Measurements from ENCODE around the gene AFAP1L2.

The AFAP1L2 gene

GRCh38 chr10:114313866-114314265, 90.4 kb downstream of the AFAP1L2 start:
- DNase-seq (ENCODE audit: low spot score), result no peak
- TF ChIP-seq CTCF (conservative IDR thresholded peaks at IDR 0.05; ENCODE audit: low read depth), result no peak
- ChIA-PET CTCF (no interaction called here), POLR2A (ENCODE audit: low non-redundant PET) (no interaction called here)
- H3K27ac ChIP-seq, result 0 out of 2 replicates have a peak overlapping the region, but pooled peaks have one; percentile 5

- CTCF ChIA-PET, result interaction anchor here (0.6 to 0.7 kb wide), 2 partner anchors 16 to 564 kb away, joined by 3 to 7 read pairs; no protein-coding TSS in a partner anchor
- H3K27ac ChIP-seq, result peak overlapping the region; percentile 70
Observed at GRCh38 chr10:114313139-114313538, 91.2 kb downstream of the AFAP1L2 start.

GRCh38 chr10:114311496-114312209, 92.6 kb downstream of the AFAP1L2 start:
- no peak for TF ChIP-seq CTCF (conservative IDR thresholded peaks at IDR 0.05; ENCODE audit: low read depth)
- ChIA-PET CTCF (no interaction called here), POLR2A (ENCODE audit: low non-redundant PET) (no interaction called here)
- DNase-seq (ENCODE audit: low spot score), result no peak
- H3K27ac ChIP-seq, result no peak overlapping the region

More at GRCh38 chr10:114313139-114313538, 91.2 kb downstream of the AFAP1L2 start:
- POLR2A ChIA-PET (ENCODE audit: low non-redundant PET), result no interaction called here
- DNase-seq (ENCODE audit: low spot score), result no peak
- TF ChIP-seq CTCF (conservative IDR thresholded peaks at IDR 0.05; ENCODE audit: low read depth), result no peak

DNA sequence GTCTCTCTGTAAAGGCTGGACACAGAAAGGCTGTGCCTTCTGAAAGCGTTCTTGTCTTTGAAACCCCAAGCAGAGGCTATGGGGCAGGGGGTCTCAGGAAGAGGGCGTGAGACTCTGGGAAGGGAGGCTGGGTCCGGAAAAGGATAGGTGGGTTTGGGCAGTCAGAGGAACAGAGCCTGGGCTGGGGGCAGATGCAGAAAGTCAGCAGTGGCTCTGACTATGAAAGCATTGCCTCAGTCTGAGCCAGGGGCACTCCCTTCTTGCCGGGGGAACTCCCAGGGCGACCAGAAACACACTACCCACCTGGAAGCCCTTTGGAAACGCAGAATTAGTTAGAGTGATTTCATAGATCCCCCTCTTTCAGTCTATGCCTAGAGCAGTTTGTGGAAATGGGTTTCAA, 93.3 kb downstream of the AFAP1L2 start:
- POLR2A ChIA-PET (ENCODE audit: low non-redundant PET), result no interaction called here
- DNase-seq (ENCODE audit: low spot score), result no peak
- TF ChIP-seq CTCF (conservative IDR thresholded peaks at IDR 0.05; ENCODE audit: low read depth), result no peak
- H3K27ac ChIP-seq, result no peak overlapping the region
- CTCF ChIA-PET, result no interaction called here

DNA sequence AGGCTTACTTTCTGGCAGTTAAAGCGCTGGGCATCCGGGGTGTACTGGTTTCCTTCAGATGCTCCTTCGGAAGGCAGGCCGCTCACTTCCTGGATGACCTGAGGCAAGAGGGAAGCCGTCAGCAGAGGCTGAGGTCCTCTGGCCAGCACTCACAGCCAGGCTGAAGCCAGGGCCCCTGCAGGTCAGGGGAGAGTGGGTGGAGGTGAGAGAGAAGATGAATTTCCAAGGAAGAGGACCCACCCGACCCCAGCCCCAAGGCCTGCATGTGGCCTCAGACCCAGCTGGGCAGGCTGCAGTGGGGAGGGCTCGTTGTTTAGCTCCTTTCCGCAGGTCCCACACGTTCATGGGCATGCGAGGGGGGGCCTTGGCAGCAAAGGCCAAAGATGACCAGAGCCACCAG, 94.0 kb downstream of the AFAP1L2 start:
- H3K27ac ChIP-seq, result 0 out of 2 replicates have a peak overlapping the region, but pooled peaks have one; percentile 7
- ChIA-PET CTCF (interaction anchor here (0.6 to 0.8 kb wide), 2 partner anchors 9 to 72 kb away, joined by 3 read pairs; no protein-coding TSS in a partner anchor), POLR2A (ENCODE audit: low non-redundant PET) (no interaction called here)
- DNase-seq (ENCODE audit: low spot score), result no peak
- TF ChIP-seq CTCF (conservative IDR thresholded peaks at IDR 0.05; ENCODE audit: low read depth), result no peak

- CTCF ChIA-PET, result no interaction called here
- DNase-seq (ENCODE audit: low spot score), result no peak
- H3K27ac ChIP-seq, result no peak overlapping the region
- POLR2A ChIA-PET (ENCODE audit: low non-redundant PET), result no interaction called here
- TF ChIP-seq CTCF (conservative IDR thresholded peaks at IDR 0.05; ENCODE audit: low read depth), result no peak
Observed at GRCh38 chr10:114309364-114309651, 95.0 kb downstream of the AFAP1L2 start.
